HG03064 (cell line): ENCODE data around the gene USP28.
"Not testable (repeated sequence)": the region's sequence is repeated elsewhere in the genome, so short reads cannot be mapped to it uniquely, and the experiment has no call there.

Source experiments
- ATAC-seq: cut with Tn5 transposase; IDR thresholded peaks from one replicate; pipeline ENCODE4 v1.9.1; 2021; ENCODE audit warnings: low read depth; ENCODE audit not compliant: unreplicated experiment

The USP28 gene, protein sequence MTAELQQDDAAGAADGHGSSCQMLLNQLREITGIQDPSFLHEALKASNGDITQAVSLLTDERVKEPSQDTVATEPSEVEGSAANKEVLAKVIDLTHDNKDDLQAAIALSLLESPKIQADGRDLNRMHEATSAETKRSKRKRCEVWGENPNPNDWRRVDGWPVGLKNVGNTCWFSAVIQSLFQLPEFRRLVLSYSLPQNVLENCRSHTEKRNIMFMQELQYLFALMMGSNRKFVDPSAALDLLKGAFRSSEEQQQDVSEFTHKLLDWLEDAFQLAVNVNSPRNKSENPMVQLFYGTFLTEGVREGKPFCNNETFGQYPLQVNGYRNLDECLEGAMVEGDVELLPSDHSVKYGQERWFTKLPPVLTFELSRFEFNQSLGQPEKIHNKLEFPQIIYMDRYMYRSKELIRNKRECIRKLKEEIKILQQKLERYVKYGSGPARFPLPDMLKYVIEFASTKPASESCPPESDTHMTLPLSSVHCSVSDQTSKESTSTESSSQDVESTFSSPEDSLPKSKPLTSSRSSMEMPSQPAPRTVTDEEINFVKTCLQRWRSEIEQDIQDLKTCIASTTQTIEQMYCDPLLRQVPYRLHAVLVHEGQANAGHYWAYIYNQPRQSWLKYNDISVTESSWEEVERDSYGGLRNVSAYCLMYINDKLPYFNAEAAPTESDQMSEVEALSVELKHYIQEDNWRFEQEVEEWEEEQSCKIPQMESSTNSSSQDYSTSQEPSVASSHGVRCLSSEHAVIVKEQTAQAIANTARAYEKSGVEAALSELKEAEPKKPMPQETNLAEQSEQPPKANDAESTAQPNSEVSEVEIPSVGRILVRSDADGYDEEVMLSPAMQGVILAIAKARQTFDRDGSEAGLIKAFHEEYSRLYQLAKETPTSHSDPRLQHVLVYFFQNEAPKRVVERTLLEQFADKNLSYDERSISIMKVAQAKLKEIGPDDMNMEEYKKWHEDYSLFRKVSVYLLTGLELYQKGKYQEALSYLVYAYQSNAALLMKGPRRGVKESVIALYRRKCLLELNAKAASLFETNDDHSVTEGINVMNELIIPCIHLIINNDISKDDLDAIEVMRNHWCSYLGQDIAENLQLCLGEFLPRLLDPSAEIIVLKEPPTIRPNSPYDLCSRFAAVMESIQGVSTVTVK

DNA sequence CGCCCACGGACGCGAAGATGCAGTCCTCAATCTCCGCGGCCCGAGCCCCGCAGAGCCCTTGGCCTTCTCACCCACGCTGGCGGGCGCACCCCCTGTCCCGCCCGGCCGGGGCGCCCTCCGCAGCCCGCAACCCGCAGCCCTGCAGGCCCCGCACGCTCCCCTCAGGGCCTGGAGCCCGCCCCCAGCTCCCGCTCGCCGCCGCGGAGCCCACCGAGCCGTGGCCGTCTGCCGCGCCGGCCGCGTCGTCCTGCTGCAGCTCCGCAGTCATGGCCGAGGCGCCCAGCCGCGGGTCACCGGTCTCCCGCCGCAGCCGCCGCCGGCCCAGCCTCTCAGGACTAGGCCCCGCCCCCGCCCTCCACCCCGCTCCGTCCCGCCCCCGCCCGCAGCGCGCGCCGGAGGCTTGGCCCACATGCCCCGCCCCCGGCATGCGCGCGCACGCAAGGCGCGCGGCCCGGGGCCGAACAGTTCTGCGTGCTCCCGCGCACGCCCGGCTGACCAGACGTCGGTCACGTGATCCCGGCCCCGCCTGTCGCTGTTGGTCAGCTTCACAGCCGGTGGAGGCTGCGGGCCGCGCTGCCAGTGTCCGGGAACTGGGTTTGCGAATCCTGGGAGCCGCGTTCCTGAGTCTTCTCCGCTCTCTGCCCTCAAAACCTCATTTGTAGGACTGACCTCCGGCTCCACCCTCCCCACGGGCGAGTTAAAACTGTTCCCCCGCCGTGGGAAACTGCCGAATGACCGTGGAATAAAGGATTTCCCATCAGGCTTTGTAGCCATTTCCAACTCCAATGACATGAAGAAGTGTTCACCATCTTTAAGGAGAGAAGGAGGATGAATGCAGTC lies at the start of gene USP28:
Gene USP28 (minus strand): TSS at position 339 of the 840 bp plus-strand sequence. CDS start 71 bp downstream, at position 268.
- ATAC-seq: peak; percentile 81

DNA sequence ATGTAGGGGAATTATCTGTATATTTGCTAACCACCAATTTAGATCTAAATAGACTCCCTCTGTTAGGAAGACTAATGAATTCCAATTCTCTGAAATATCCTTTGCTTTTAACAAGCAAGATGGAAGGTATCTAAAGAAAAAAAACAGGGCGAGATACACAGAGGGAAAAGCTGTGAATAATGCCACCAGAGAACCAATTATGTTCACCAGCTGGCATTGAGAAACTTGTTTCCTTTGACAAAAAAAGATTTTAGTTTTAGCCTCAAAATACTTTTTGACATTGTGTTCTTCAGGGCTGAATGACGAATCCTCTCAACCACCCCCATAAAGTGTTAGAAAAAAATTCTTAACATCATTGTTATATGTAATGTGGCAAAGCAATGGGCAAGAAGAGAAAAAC lies 48.2 kb upstream of the USP28 start:
- no peak for ATAC-seq

DNA sequence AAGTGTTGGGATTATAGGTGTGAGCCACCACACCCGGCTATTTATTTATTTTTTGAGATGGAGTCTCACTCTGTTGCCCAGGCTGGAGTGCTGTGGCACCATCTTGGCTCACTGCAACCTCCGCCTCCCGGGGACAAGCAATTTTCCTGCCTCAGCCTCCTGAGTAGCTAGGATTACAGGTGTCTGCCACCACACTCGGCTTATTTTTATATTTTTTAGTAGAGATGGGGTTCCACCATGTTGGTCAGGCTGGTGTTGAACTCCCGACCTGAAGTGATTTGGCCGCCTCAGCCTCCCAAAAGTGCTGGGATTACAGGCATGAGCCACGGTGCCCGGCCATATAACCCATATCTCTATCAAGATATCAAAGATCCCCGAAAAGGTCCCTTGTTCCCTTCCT lies 36.1 kb upstream of the USP28 start:
- ATAC-seq: not testable (repeated sequence)

- no peak for ATAC-seq
Observed at GRCh38 chr11:113908098-113908497, 32.7 kb upstream of the USP28 start.

- ATAC-seq: no peak
Observed at GRCh38 chr11:113907681-113908080, 32.3 kb upstream of the USP28 start.

GRCh38 chr11:113907152-113907551 lies 31.8 kb upstream of the USP28 start:
- no peak for ATAC-seq

- no peak for ATAC-seq
Observed at GRCh38 chr11:113906516-113906915, 31.1 kb upstream of the USP28 start.

DNA sequence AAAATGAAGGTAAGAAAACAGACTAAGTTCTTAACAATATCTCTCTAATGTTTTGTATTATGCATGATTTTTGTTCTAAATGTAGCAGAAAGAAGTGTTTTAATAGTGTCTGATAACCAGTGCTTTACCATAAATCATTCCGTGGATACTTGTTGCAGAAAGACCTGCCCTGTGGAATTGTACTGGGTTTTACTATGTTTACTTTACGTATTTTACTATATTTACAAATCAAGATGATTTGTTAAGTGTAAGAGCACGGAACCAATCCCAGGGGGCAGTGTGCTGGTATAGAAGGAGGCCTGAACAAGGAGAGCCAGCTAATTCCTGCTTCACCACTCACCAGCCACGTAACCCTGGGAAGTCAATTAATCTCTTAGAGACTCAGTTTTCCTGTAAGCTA lies 30.7 kb upstream of the USP28 start:
- no peak for ATAC-seq

- no peak for ATAC-seq
Observed at GRCh38 chr11:113904379-113905101, 29.2 kb upstream of the USP28 start, which contains the start of gene HTR3B. Gene HTR3B, plus strand, starts transcription at chr11:113904796. Its CDS starts 138 bp downstream, at chr11:113904934.

GRCh38 chr11:113901141-113901540 lies 25.8 kb upstream of the USP28 start:
- ATAC-seq: no peak

GRCh38 chr11:113896156-113896879 lies 20.9 kb upstream of the USP28 start:
- ATAC-seq: no peak

GRCh38 chr11:113895367-113896155 lies 20.2 kb upstream of the USP28 start:
- ATAC-seq: no peak

GRCh38 chr11:113894421-113894996 lies 19.1 kb upstream of the USP28 start:
- ATAC-seq: no peak

- no peak for ATAC-seq
Observed at GRCh38 chr11:113888848-113889247, 13.5 kb upstream of the USP28 start.

DNA sequence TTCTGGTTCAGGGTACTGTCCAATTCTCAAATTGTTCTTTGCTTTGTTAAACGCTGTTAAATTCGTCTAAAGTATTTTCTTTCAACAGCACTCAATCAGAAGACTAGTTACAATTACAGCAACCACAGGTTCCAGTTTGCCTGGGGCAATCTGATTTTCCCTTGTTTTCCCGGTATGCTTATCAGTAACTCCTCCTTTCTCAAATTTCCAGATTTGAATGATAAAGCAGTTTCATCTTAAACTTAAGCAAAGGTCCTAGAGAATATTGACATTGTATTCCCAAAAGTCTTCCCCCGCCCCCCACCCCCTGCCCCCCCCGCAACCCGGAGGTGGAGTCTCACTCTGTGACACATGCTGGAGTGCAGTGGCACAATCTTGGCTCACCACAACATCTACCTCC lies 10.5 kb upstream of the USP28 start:
- ATAC-seq: no peak

DNA sequence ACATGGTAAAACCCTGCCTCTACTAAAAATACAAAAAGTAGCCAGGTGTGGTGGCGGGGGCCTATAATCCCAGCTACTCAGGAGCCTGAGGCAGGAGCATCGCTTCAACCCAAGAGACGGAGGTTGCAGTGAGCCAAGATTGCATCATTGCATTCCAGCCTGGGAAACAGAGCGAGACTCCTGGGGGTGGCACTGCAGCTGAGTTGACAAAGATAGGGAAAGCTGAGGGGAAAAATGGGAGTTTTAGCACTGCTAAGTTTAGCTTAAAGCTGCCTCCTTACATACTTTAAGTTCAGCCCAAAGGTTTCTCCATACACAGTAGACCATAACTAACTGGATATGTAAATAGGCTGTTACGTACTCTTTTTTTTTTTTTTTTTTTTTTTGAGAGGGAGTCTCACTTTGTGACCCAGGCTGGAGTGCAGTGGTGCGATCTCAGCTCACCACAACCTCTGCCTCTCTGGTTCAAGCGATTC lies 9.0 kb upstream of the USP28 start:
- ATAC-seq: no peak

DNA sequence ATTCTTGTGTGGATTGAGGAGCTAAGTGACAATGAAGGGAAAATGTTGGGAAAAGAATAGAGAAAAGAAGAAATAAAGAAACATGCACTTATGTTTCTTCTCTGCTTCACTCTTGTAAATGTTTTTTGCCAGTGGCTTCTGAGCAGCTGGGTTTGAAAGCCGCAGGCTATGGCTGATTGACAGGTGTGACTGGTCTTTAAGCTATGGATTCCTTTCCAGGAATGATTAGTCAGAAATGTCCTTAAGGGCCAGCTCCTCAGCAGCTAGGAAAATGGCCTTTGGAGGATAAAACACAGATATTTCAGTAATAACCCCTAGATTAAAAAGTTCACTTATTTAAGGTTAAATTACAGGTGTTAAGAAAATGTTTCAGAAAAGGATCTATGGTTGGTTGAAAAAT lies 6.5 kb upstream of the USP28 start:
- no peak for ATAC-seq
